ENCODE results near the gene JPH2.
A peak's percentile ranks its signal among the peaks of the same experiment; 100 is the strongest.

The JPH2 gene

GRCh38 chr20:44095831-44096230, 91.2 kb downstream of the JPH2 start:
- DNase-seq, result no peak

GRCh38 chr20:44093249-44093582, 93.8 kb downstream of the JPH2 start:
- no peak for DNase-seq

- no peak for DNase-seq
Observed at GRCh38 chr20:44092551-44093248, 94.3 kb downstream of the JPH2 start.

- no peak for DNase-seq
Observed at GRCh38 chr20:44091026-44091425, 96.0 kb downstream of the JPH2 start.

- DNase-seq, result no peak
Observed at GRCh38 chr20:44089987-44090674, 96.9 kb downstream of the JPH2 start.

GRCh38 chr20:44087857-44088120, 99.2 kb downstream of the JPH2 start:
- no peak for DNase-seq

GRCh38 chr20:44087051-44087856, 99.7 kb downstream of the JPH2 start:
- DNase-seq, result no peak

- DNase-seq, result no peak
Observed at GRCh38 chr20:44085616-44086434, 101.2 kb downstream of the JPH2 start.

- DNase-seq, result no peak
Observed at GRCh38 chr20:44084891-44085290, 102.1 kb downstream of the JPH2 start.

- DNase-seq, result no peak
Observed at GRCh38 chr20:44084439-44084838, 102.5 kb downstream of the JPH2 start.

GRCh38 chr20:44083220-44083933, 103.6 kb downstream of the JPH2 start:
- no peak for DNase-seq

GRCh38 chr20:44081888-44082287, 105.1 kb downstream of the JPH2 start:
- no peak for DNase-seq

GRCh38 chr20:44081476-44081875, 105.5 kb downstream of the JPH2 start:
- no peak for DNase-seq

- peak; percentile 80 for DNase-seq
Observed at GRCh38 chr20:44080646-44081267, 106.2 kb downstream of the JPH2 start.

GRCh38 chr20:44080064-44080463, 106.9 kb downstream of the JPH2 start:
- no peak for DNase-seq

- no peak for DNase-seq
Observed at GRCh38 chr20:44079291-44079690, 107.7 kb downstream of the JPH2 start.

GRCh38 chr20:44075950-44076232, 111.1 kb downstream of the JPH2 start:
- no peak for DNase-seq

- no peak for DNase-seq
Observed at GRCh38 chr20:44075191-44075949, 111.6 kb downstream of the JPH2 start.

GRCh38 chr20:44074252-44075151, 112.5 kb downstream of the JPH2 start:
- no peak for DNase-seq

- no peak for DNase-seq
Observed at GRCh38 chr20:44073675-44074071, 113.3 kb downstream of the JPH2 start.
